GM18502 (cell line): ENCODE measurements around the gene OSBPL3.

ENCODE experiments used
- ATAC-seq: cut with Tn5 transposase; IDR thresholded peaks from one replicate; pipeline ENCODE4 v1.9.1; 2021; ENCODE audit warnings: mild to moderate bottlenecking; ENCODE audit not compliant: unreplicated experiment, poor library complexity

Gene OSBPL3

DNA sequence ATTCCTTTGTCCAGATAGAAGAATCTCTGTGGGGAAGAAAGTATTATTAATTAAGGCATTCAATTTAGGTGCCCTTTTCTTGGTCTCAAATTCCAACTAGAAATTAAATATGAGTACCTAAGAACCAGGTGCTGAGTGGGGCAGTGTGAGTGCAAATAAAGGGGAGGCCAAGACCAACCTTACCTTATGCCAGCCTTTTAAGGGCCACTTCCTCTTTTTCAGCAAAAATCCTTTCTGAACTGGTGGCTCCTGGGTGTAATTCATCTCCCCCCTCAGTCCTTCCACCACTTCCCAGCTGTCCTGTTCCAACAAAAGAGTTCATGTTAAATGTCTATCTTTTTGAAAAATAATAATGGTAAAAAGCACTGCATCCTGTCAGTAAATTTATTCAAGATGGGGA is 108.2 kb downstream of the OSBPL3 start:
- ATAC-seq, result no peak

DNA sequence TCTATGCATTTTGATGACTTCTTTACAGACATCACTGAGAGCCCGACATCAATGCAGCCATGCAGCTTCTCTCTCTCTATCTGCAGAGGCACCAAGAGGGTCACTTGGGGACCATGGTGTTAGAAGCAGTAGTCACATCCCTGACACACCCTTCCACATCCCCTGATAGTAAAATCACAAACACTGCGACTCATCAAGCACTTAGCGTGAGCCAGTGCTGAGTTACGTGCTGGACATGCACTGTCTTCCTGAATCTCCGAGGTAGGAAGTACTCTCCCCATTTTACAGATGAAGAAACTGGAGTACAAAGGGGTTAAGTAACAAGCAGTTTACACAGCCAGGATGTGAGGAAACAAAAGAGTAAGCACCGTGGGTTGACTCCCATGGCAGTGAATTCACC is 109.2 kb downstream of the OSBPL3 start:
- no peak for ATAC-seq

DNA sequence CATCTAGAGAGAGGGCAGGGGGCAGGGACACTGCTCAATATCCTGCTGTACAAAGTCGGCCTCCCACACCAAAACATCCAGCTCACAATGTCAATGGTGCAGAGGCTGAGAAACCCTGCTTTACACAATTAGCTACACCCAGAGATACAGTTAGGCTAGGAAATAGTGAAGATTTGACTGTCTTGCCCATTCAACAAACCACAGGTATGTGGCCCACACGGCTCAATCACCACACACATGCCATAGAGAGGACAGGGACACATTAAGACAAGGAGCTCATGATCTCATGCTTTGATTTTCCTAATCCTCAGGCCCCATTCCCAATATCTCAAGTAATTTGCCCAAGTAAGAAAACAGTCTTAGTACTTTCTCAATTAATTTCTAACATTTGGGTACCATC is 110.4 kb downstream of the OSBPL3 start:
- no peak for ATAC-seq

DNA sequence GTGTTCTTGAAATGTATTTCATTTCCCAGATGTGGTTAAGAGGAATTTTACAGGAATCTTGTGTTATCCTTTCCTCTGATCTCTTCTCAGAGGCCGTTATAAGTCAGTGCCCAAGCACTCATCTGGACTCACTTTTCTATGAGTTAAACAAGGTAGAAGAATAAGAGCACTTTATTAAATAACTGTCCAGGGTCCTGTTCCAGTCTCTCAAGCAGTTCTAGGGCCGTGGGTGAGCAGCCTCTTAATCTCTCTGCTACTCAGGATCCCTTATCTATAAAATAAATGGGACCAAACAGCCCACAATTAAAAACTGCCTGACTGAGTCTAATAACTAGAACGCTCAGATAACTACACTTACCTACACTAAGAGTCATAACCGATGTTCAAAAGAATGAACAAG is 111.2 kb downstream of the OSBPL3 start:
- ATAC-seq, result no peak

DNA sequence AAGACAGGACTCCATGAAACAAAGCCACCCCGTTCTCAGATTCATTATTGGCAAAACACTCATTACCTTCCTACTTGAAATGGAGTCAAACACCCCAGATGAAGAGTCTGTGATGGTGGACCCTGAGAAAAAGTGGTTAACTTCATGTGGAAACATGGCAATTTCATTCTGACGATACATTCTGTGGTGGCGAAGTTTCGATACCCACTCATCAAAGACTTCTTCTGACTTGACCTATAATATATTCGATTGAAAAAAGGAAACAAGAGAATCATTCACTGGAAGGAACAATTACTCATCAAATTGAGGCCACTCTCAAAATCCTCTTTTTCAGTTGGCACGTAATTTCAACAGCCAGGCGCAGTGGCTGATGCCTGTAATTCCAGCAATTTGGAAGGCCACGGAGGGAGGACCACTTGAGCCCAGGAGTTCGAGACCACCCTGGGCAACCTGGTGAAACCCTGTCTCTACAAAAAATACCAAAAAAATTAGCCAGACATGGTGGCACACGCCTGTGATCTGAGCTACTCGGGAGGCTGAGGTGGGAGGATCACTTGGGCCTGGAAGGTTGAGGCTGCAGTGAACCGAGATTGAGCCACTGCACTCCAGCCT is 113.9 kb downstream of the OSBPL3 start:
- ATAC-seq, result no peak

DNA sequence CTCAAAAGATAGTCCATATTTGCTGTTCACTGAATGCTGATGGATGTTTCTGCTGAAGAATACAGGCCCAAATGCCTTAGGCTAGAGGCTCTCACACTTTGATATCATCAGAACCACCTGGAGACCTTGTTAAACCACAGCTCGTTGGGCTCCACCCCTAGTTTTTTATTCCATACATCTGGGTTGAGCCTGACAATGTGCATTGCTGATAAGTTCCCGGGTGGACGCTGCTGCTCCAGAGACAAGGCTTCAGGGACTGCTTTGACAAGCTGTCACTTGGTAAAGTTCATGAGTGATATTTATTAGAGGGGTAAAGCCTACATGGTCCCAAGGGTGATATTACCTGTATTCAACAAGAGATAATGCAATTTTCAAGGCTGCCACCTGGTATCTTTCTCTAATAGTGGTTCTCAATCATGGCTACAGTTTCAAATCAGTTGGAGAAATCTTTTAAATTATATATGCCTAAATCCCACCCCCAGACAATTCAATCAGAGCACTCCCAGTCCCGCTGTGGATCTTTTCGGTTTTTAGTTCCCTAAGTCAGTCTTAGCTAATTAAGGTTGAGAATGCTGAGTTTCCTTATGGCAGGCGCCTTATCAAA is 115.7 kb downstream of the OSBPL3 start:
- ATAC-seq, result no peak

DNA sequence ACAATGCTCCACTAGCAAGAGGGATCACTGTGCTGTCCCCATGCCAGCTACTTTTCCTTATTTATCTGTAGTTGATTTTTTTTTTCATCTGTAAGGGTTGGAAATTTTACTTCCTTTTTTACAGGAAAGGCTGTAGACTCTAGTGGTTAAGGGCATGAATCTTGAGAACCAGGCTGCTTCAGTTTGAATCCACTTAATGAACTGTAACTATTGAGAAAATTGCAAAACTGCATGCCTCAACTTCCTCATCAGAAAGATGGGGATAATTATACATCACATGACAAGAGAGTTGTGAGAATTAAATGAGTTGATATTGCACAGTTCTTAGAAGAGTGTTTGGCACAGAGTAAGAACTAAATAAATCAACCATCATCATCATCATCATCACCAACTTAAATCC is 116.4 kb downstream of the OSBPL3 start:
- ATAC-seq, result no peak

DNA sequence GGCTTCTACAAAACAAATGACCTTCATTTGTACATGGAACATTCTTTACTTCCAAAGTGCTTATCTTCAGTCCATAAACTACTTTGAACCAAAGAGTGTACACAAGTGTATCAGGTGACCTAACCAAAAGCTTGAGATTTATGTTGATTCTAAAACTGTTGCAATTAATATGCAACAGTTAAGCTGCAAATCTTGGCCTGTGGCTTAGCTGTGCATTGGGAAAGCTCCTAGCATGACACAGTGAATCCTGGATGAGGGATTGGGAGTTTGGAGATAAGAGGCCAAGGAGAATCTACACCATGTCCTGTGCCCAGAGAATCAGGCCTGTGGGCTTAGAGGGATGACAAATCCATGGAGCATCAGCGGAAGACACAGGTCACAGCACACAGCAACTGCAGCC is 117.5 kb downstream of the OSBPL3 start:
- ATAC-seq, result no peak

DNA sequence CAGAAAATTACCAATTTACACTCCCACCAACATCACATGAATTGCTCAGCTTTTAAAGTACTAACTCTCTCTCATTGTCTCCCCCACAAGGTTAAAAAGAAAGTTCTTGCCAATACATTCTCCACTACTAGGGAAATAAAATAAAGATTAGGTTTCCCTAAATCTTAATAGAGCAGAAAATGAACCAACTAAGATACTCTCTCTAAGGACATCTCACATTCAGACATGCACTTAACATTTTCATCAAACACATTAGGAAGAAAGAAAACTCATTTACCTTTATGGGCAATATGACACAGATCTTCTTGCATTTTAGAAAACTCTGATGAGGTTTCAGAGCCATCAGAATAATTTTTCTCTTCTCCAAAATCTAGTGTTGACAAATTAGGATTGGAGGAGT is 118.6 kb downstream of the OSBPL3 start:
- no peak for ATAC-seq

DNA sequence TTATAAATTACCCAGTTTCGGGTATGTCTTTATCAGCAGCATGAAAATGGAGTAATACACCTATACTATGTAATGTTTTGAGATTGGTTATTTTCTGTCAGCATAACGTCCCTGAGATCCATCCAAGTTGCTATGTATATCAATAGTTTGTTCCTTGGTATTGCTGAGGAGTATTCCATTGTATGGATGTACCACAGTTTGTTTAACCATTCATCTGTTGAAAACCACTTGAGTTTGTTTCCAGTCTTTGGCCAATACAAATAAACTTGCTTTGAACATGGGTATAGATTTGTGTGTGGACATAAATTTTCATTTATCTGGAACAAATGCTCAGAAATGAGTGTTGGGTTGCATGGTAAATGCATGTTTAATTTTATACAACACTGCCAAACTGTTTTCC is 119.4 kb downstream of the OSBPL3 start:
- no peak for ATAC-seq

DNA sequence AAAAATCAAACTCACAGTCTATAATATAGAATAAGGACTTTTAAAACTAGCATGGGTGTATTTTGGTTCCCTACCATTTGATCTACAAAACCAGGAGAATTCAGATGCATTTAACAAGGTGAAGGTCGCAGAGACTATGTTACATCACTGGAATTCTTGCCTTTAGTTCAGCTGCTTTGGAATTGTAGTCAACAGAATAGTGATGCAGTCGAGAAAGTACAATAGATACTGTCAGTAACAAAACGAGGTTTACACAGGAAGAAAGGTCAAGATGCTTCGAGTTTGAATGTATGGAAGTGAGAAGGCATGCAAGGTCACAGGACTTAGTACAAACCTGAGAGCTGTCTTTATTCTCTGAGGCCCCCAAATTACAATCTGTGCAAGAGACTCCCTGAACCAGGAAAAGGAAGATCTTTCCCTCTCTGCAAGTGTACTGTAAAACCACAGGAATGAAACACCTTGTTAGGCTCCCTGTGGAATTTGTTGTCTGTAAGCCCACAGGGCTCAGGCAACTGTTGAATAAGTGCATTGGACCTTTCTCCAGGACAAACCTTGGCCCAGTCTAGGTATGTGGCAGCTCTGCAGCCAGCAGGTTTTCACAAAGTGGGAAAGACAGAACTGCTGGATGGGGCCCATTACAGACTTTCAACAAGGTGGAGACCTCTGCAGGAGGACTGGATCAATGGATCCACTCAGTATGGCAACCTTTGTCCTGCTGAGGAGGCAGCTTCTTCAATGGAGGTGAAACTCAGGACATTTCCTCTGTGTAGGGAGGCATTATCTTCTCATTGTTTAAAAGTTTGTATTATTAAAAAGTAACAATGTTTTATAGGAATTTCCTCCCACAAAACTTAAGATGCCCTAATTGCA is 121.6 kb downstream of the OSBPL3 start:
- ATAC-seq, result no peak

DNA sequence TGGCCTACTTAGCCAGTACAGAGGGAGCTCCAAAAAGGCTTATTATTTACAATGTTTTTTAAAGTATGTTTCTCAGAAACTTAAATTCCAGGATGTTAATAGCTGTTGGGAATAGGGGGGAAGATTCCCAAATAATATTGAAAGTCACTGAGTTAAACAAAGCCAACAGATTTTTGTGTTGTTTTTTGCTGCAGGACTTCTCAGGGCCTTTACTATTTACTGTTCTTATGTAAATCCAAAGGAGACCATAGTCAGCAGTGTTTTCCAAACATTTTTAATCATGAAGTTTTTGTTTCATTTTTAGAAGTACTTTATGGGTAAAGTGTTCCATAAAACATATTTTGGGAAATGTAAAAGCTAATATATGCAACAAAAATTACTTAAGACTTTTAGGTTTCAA is 122.4 kb downstream of the OSBPL3 start:
- ATAC-seq, result no peak

DNA sequence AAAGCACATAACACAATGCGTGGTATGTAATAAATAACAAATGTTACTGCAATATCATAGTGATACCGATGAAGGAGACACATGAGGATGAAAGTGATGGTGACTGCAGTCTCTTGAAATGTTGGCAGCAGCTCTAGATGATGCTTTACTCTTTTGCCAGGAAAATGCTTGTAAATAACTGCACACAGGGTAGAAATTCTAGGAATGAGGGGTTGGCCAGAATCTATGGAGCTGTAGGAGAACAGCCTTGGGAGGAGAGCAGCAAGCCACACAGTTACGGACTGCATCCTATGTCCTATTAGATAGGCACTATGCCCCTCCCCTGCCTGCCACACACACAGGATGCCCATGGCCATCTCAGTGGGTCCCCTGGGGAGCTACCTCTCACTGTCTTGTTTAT is 125.1 kb downstream of the OSBPL3 start:
- ATAC-seq, result no peak

DNA sequence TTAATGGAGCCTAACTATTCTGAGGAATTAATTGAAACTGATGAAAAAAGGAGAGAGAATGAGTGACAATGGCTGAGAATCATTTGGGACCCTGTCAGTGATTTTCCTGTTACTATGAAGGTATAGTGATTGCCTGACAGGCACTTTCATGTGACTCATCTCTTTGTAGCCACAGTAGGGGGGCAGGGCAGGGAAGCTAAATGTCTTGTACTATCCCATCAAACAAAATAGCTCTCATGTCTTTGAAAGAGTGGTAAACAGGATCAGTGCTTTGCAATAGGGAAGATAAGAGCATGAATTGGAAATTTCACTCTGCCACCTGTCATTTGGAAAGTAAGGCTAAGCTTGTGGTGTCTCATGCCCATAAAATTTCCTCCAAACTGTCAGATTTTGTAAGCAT is 128.2 kb downstream of the OSBPL3 start:
- ATAC-seq, result no peak

DNA sequence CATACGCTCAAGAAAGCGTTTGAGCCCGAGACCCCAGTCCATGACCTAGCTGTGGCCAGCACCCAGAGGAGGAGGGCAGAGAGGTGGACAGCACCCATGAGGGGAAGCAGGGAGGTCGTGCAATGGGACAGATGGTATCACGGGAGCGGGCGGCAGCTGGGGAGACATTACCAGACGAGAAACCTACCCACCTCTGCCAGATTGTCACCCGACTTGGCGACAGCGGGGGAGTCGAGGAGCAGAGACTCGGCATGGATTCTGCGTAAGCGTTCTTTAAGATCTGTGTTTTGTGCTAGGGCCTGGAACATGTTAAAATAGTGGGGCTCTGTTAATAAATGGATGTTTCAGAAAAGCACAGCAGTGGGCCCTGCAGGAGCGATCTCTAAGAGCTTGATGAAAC is 131.1 kb downstream of the OSBPL3 start:
- no peak for ATAC-seq

DNA sequence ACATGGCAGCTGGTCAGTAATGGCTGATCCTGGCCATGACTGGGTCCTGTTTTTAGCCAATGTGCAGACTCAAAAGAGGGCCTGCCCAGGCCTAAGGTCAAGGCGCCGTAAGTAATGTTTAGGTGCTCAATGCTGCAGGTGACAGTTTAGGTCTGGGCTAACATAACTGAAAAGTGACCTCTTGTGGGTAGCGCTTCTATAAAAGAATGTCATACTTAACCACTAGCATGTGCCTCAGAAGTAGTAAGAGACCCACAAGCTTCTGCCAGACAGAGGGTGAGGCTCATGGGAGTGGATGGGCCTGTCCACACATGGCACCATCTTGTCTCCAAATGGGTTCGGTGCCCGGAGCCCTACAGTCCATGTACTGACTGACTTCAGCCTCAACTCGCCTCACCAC is 132.2 kb downstream of the OSBPL3 start:
- ATAC-seq, result no peak

DNA sequence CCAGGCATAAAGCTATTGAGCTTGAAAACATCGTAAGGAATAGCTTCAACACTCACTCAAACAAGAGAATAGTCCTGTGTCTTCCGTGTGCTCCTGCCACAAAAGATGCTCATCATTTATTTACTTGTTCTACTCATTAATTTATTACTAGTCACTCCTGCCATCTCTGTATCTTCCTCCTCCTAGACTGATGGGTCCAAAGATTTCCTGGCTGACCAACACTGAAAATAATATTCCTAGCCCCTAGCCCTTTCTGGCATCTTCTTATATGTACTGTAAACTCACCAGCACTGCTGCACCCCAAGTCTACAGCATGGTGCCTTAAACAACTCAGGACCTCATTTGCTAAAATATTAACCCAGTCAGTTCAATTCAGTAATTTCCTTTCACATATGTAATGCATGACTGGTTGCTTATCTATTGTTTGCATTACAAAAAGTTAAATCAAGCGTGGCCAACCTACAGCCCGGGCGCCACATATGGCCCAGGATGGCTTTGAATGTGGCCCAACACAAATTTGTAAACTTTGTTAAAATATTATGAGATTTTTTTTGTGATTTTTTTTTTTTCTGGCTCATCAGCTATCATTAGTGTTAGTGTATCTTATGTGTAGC is 136.1 kb downstream of the OSBPL3 start:
- no peak for ATAC-seq

DNA sequence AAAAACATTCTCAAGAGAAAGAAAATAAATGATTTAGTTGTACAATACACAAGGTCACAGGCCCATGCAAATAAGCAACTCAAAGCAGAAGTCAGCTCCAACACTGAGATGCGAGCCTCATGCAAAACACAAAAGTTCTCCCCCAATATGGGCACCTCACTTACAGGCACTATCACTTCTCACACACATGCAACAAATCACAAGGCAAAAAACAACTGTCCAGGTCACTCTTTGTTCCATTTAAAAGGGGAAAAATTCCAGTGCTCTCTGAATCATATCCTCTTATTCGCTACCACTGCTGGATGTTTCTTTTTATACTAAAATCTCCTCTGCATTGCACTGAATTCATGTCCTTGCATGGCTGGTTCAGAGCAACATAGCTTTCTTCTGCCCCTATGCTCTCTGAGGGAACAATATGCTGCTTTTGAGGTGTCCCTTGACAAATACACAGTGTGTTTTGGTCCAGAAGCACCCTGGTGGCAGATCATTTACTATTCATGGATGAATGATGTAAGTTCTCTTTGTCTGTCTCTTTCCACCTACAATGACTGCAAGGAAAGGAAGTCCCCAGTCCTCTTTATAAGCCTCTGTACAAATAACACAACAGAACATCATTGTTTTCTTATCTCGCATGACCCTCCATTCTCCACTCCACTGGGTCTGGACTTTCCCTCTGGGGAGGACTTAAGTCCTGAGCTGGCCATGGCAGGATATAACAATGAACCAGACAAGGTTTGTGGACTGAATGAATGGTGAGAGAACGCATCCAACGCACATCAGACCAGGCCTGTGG is 137.3 kb downstream of the OSBPL3 start:
- ATAC-seq, result peak; percentile 68

DNA sequence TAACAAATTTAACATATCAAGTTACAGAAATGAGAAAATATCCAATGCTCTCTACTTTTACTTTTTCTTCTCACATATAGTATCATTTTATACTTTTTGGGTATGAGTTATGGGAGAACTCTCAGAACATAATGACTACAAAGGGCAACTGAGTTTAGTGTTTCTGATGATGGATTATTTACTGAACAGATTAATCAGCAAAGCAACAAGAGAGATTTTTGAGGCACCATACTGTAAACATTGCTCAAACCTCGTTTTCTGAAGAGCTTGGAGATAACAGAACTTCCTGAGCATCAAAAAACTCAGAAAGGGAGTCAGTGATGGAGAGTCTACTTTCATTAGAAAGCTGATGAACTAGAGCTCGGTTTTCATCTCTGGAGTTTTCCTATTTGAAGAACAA is 137.9 kb downstream of the OSBPL3 start:
- no peak for ATAC-seq

DNA sequence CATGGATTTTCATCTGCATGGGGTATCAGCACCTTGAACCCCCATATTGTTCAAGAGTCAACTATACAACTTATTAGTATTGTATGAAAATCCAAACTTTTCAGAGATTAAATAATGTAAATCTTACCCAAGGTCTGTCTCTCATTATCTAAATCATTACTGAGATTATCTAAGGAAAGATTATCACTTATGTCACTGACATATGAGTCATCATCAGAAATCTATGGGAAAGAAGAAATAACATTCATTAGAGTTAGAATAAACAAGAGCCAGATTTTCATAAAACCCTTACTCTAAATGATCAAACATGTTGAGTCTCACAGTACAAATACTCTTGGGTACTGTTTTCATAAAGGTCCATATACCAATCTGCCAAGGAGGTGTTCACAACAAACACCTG is 139.4 kb downstream of the OSBPL3 start:
- ATAC-seq, result no peak
